HG02970 (cell line): ENCODE results near the gene NLN.
"Not testable (repeated sequence)": the region's sequence is repeated elsewhere in the genome, so short reads cannot be mapped to it uniquely, and the experiment has no call there.

Experiments
- ATAC-seq: cut with Tn5 transposase; IDR thresholded peaks from one replicate; pipeline ENCODE4 v1.9.1; 2021; ENCODE audit warnings: mild to moderate bottlenecking, moderate library complexity, moderate number of reproducible peaks; ENCODE audit not compliant: unreplicated experiment, low FRiP score

Gene NLN

DNA sequence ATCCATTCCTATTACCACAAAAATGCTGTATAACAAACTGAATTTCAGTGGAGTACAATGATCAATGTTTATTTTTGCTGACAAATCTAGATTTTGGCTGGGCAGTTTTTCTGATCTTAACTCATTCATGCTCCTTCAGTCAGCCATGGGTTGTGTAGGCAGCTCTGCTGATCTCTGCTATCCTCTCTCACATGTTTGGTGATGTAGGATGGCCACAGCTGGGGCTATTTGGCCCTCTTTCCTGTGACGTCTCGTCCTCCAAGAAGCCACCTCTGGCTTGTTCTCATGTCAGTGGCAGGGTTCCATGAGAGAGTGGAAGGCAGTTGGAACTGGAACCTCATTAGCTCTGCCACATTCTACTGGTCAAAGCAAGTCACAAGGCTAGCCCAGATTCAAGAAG, 8.9 kb downstream of the NLN start:
- no peak for ATAC-seq

DNA sequence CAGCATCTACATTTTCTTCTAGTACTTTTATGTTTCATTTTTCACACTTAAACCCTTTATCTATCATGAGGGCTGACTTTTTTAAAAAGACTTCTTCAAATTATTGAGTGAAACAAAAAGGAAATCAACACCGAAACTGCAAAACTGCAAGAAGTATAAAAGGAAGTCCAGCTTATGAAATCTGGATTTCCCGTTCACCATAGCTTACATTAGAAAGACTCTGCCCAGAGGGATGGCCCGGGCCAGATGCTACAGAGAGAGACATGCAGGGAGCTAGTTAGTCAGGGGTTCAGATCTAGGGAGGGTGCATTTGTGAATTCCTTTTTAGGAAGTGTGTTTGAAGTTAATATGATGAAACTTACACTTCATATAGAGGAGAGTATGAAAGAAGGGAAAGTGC, 10.0 kb downstream of the NLN start:
- not testable (repeated sequence) for ATAC-seq

DNA sequence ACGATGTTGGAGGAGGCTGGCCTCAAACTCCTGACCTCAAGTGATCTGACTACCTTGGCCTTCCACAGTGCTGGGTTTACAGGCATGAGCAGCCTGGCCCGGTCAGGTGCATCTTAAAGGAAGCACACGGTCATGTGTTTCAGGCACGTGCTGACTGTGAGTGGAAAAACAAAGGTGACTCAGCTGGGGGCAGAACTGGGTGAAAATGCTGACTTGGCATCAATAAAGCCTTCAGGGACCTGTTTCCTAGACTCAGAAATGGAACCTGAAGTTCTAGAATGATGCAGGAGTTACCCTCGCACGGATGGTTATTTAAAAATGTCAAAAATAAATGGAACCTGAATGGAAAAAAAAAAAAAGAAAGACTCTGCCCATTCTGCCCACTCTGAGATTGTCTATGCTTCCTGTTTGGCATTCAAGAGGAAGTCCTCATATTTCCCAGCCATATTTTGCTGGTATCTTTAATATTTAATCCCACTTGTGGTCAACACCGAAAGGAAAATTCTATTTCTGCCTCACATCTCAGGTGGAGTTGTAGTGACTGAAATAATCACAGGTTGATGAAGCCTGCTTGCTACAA, 12.3 kb downstream of the NLN start:
- not testable (repeated sequence) for ATAC-seq

DNA sequence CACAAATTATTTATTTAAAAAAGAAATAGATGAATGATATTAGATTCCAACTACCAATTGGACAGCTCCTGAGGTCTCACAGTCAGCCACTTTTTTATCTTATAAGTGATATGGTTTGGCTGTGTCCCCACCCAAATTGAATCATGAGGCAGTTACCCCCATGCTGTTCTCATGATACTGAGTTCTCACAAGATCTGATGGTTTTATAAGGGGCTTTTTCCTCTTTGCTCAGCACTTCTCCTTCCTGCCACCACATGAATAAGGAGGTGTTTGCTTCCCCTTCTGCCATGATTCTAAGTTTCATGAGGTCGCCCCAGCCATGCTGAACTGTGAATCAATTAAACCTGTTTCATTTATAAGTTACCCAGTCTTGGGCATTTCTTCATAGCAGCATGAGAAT, 12.9 kb downstream of the NLN start:
- ATAC-seq: no peak

DNA sequence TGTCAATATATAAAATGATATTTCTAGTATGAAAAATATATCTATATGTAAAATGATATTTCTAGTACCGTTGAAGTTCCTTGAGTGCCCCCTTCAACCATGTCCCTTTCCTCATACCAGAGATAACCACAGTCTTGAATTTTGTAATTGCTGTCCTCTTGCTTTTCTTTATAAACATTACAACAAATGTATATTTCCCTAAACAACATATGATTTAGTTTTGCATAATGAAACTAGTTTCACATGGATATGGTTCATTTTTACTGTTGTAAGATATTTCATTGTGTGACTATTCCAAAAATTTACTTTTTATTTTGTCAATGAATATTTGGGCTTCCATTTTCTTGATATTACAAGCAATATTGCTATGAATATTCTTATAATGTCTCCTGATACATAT, 14.0 kb downstream of the NLN start:
- no peak for ATAC-seq

DNA sequence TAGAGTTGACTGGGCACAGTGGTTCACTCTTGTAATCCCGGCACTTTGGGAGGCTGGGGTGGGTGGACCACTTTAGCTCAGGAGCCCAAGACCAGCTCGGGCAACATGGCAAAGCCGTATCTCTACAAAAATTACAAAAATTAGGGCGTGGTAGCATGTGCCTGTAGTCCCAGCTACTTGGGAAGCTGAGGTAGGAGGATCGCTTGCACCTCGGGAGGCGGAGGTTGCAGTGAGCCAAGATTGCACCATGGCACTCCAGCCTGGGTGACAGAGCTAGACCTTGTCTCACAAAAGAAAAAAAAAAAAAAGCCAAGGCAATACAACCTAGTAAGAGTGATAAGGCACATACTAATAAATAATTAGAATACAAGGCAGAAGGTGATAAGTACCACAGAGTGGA, 15.8 kb downstream of the NLN start:
- no peak for ATAC-seq

DNA sequence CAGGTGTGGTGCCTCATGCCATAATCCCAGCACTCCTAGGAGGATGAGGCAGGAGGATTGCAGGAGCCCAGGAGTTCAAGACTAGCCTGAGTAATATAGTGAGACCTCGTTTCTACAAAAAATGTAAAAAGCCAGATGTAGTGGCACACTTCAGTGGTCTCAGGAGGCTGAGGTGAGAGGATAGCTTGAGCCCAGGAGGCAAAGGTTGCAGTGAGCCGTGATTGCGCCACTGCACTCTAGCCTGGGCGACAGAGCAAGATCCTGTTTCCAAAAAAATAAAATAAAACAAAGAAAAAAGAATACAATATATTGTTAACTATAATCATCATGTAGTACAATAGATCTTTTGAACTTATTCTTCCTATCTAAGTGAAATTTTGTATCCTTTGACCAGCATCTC, 16.3 kb downstream of the NLN start:
- no peak for ATAC-seq

DNA sequence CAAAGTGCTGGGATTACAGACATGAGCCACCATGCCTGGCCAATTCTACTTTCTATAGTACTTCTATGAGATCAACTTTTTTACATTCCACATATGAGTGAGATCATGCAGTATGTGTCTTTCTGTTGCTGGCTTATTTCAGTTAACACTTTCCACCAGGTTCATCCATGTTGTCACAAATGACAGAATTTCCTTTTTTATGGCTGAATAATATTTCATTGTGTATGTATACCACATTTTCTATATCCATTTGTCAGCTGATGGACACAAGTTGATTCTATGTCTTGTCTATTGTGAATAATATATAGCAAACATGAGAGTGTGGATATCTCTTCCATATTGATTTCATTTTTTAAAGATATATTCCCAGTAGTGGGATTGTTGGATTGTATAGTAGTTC, 17.2 kb downstream of the NLN start:
- ATAC-seq: no peak

DNA sequence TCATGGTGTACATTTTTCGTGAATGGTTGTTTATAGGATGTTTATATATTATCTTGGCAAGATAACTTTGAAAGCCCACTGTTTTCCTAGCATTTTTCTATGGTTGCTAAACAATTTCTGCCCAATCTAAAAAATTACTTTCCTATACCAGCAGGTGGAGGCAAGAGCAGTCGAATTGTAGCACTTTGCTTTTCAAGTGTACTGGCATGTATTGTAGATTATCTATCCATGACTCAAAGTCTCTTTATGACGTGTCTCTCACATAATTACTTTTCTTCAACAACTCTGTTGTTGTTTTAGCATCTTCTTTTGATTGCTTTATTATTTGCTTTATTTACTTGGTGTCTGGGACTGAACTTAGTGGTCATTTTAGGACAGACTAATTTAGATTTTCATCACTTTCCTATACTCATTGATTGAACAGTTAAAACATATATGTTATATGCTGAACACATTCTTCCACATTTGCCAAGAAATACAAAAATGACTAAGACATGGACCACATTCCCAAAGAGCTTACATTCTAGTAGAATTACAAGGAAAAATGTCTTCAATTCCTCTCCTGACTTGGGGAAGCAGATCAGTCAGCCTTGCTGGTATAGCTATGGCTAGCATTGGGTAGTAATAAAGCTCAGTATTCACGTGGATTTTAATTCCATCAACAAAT, 20.7 kb downstream of the NLN start:
- no peak for ATAC-seq

DNA sequence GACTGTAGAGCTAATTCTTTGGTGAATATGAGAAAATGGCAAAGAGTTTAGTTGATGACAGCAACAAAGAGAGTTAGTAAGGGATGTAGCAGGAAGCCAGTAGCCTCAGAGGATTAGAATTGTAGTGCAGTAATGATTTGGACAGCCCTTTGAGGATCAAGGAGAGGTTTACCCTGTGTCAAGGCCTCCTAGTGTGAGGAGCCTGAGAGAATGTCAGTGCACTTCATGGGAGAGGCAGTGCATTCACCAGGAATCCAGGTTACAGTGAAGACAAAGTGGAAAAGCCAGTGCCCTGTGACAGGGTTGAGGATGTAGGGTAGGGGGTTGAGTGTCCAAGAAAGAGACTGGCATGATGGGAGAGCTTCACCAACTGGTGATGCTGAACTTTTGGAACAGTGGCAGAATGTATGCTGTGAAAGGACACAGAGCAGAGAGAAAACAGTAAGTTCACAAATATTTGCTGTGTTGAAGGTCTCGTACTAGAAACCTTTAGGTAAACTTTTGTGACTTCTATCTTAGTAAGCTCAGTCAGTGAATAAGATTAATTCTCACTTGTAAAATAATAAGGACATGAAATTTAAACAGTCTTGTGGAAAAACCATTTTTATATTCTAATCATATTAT, 27.3 kb downstream of the NLN start:
- ATAC-seq: no peak

DNA sequence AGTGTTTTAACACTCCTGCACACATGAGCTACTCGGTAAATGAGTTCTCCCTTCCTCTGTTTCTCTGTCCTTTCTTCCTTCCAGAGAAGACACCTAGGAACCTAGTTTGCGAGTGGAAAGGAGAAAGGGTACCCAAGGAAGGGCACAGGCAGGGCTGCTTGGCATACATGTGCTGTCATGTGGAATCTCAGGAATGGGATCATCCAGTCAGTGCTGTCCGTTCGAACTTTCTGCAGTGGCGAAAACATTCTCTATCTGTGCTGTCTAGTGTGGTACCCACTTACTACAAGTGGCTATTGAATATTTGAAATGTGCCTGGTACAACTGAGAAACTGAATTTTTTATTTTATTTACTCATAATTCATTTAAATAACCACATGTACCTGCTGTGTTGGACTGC, 28.0 kb downstream of the NLN start:
- ATAC-seq: no peak

DNA sequence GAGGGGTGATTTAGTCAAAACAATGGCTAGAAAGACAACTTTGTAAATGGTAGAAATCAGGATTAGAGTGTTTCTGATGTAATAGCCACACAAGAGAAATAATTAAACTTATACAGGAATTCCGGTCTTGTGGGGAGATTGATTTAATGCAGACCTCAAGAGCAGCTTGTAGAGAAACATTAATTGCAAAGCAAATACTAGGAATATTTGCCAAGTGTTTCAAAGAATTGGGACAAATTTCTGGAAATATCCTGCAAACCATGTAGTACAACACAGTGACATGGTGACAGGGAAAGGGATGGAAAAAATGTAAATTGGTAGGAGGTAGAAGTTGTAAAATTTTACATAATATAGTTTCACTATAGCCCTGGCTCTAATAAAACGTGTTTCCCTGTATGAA, 28.9 kb downstream of the NLN start:
- no peak for ATAC-seq

DNA sequence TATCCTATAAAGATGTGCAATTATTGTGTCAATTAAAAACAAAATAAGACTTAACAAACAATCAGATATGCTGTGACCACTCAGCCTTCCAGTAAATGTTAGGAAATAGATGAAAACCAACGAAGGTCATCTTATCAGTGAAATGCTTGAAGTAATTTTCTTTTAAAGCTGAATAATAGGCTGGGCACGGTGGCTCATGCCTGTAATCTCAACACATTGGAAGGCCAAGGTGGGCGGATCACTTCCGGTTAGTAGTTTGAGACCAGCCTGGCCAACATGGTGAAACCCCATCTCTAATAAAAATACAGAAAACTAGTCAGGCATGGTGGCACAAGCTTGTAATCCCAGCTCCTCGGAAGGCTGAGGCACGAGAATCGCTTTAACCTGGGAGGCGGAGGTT, 31.2 kb downstream of the NLN start:
- ATAC-seq: no peak

DNA sequence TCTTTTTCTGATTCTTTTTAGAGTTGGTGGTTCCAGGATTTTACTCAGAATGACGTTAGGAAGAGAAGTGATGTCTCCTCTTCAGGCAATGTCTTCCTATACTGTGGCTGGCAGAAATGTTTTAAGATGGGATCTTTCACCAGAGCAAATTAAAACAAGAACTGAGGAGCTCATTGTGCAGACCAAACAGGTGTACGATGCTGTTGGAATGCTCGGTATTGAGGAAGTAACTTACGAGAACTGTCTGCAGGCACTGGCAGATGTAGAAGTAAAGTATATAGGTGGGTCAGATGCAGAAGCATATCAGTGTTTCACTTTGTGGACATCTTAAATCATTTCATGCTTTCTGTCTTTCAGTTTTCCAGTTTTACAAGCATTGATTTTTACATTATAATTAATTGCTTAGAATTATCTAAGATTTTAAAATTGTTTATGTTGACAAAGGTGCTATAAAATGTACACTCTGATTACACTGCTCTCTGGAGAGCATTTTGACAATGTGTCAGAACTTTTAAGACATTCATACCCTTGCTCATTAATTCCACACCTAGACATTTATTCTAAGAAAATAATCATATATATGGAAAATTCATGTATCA, 36.6 kb downstream of the NLN start:
- no peak for ATAC-seq

DNA sequence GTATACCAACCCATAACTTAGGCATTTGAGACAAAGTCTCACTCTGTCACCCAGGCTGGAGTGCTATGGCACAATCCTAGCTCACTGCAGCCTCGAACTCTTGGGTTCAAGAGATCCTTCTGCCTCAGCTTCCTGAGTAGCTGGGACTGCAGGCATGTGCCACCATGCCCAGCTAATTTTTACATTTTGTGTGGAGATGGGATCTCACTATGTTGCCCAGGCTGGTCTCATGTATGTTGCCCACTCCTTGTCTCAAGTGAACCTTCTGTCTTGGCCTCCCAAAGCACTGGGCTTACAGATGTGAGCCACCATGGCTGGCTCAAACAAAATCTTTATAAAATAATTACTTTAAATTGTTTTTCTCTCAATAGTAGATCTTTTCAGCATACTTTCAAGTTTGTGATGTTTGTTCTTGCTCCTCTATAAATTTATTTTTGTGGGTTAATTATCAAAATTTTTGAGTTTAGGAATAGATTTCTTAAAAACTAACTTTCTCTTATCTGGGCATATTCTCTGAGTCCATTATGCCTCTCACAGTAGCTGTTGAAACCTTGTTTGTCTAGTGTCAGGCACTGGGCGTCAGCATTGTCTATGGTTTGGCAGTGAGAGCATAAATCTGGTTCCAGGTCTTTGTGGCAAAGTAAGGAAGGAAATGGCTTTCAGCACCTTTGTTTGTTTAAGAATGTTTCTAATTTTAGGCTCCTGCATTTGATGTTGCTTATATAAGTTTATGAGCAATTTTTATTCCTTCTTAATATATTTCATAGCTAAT, 38.7 kb downstream of the NLN start:
- no peak for ATAC-seq

DNA sequence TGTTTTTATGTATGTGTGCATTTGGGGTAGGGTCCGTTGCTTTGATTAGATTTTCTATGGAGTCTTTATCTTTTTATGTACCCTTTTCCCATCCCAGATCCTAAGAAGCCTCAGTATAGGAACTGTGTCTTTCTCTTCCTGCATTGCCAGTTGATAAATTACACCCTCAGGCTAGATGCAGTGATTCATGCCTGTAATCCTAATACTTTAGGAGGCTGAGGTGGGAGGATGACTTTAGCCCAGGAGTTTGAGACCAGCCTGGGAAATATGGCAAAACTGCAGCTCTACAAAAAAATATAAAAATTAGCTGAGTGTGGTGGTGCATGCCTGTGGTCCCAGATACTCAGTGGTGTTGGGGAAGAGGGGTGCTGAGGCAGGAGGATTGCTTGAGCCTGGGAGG, 40.2 kb downstream of the NLN start:
- ATAC-seq: no peak

DNA sequence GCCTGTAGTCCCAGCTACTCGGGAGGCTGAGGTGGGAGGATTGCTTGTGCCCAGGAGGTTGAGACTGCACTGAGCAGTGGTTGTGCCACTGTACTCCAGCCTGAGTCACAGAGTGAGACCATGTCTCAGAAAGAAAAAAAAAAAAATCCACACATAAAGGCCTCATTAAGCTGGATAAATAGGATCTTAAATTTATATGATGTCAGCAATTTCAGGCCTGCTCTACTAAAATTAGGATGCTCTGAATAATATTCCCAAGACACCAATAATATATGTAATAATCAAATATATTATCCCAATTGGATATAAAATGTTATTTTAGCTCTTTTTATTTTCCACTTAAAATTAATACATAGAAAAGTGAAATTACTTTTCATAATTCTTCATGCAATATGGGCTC, 43.6 kb downstream of the NLN start:
- no peak for ATAC-seq

DNA sequence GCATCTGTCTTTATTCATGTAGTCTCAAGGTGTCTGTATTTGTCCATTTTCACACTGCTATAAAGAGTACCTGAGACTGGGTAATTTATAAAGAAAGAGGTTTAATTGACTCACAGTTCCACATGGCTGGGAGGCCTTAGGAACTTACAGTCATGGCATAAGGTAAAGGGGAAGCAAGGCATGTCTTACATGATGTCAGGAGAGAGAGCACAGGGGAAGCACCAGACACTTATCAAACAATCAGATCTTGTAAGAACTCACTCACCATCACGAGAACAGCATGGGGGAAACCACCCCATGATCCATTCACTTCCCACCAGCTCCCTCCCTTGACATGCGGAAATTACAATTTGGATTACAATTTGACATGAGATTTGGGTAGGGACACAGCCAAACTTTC, 44.2 kb downstream of the NLN start:
- no peak for ATAC-seq

DNA sequence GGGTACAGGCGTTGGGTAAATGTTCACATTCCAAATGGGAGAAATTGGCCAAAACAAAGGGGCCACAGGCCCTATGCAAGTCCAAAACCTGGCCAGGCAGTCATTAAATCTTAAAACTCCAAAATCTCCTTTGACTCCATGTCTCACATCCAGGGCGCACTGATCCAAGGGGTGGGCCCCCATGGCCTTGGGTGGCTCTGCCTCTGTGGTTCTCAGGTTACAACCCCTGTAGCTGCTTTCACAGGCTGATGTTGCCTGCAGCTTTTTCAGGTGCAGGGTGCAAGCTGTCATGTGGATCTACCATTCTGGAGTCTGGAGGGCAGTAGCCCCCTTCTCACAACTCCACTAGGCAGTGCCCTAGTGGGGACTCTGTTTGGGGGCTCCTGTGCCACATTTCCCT, 44.8 kb downstream of the NLN start:
- ATAC-seq: no peak

DNA sequence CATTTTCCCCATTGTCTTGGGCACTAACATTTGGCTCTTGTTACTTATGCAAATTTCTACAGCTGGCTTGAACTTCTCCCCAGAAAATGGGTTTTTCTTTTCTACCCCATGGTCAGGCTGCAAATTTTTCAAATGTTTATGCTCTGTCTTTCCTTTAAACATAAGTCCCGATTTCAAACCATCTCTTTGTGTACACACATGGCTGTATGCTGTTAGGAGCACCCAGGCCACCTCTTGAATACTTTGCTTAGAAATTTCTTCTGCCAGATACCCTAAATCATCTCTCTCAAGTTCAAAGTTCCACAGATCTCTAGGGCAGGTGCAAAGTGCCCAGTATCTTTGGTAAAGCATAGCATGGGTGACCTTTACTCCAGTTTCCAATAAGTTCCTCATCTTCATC, 45.6 kb downstream of the NLN start:
- no peak for ATAC-seq

DNA sequence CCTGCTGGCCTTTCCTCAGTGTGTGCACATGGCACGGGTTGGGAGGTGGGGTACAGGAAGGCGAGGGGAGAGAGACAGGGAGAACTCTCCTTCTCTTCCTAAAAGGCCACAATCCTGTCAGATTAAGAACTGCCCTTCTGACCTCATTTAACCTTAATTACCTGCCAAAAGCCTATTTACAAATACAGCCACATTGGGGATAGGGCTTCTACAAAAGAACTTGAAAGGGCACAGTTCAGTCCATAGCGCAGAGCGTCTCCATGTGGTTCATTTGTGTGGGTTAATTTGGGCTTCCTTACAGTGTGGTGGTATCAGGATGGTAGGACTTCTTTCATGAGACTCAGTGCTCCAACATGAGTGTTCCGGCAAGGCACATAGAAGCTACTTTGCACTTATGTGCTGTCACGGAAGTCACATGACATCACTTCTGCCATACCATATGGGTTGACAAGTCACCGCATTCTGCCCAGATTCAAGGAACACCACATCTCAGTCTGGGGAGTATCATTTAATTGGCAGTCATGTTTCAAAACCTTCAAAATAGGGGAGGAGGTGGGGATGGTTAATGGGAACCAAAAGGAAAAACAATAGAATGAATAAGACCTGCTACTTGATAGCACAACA, 46.8 kb downstream of the NLN start:
- ATAC-seq: no peak
